ENCODE results near the gene TGFBR3.

GRCh38 chr1:91809317-91809716 lies 76.6 kb downstream of the TGFBR3 start:
- no peak for TF ChIP-seq POLR2A (IDR thresholded peaks at IDR 0.05)
- TF ChIP-seq CTCF (IDR thresholded peaks at IDR 0.05): no peak
- TF ChIP-seq POLR2AphosphoS5 (IDR thresholded peaks at IDR 0.05): no peak
